ENCODE measurements around the gene LRBA. TPM values are rescaled to one million over a fixed set of nuclear protein-coding genes. Genes with fewer than 3 reads are reported as not detected.
A peak's percentile ranks its signal among the peaks of the same experiment; 100 is the strongest.

The LRBA gene
- total and polyA plus RNA-seq, 9 of the 15 experiments (the other 6 are each of a cell fraction or from before 2014, with no cell fraction given) = 24.2 to 88.7 (median 59.7) TPM

- TF ChIP-seq BCLAF1 (IDR thresholded peaks at IDR 0.05; ENCODE audit: borderline replicate concordance in 1 of 2, control insufficient read depth in 1 of 2, low read depth in 2 of 2, low read length in 1 of 2) = no peak
- TF ChIP-seq MEIS2 (IDR thresholded peaks at IDR 0.05; ENCODE audit: partially characterized antibody) = peak; percentile 73
- no peak for TF ChIP-seq COPS2 (conservative IDR thresholded peaks at IDR 0.05)
- TF ChIP-seq EZH2 (IDR thresholded peaks at IDR 0.05; ENCODE audit: borderline replicate concordance, low read depth, low read length) = no peak
- no peak for TF ChIP-seq PCBP1 (IDR thresholded peaks at IDR 0.05; ENCODE audit: low read depth, low read length, poor library complexity, severe bottlenecking)
- TF ChIP-seq TSHZ1 (CRISPR knock-in tag; IDR thresholded peaks at IDR 0.05) = 0 out of 2 replicates have a peak, but pooled peaks have one; percentile 61
- no peak for TF ChIP-seq PTBP1 (IDR thresholded peaks at IDR 0.05; ENCODE audit: low read depth, low read length)
- no peak for TF ChIP-seq ZNF274 (IDR thresholded peaks at IDR 0.05; ENCODE audit: borderline replicate concordance, low read depth, low read length)
- no peak for TF ChIP-seq CBX5 (IDR thresholded peaks at IDR 0.05; ENCODE audit: borderline replicate concordance, low read depth)
- peak; percentile 95; the same call in 1 of the 2 replicates for TF ChIP-seq NFRKB (IDR thresholded peaks at IDR 0.05; ENCODE audit: low read depth)
- TF ChIP-seq NCOA1 (IDR thresholded peaks at IDR 0.05; ENCODE audit: low read depth) = peak; percentile 30; the same call in 1 of the 2 replicates
- TF ChIP-seq ATF7 (IDR thresholded peaks at IDR 0.05) = peak; percentile 89; the same call in 1 of the 2 replicates
- no peak for TF ChIP-seq NR2C1 (IDR thresholded peaks at IDR 0.05)
- TF ChIP-seq NR2C1 (tag; IDR thresholded peaks at IDR 0.05) = peak; percentile 64
- TF ChIP-seq HMG20B (CRISPR knock-in tag; IDR thresholded peaks at IDR 0.05) = no peak
- peak; percentile 98 for TF ChIP-seq EP300 (IDR thresholded peaks at IDR 0.05; ENCODE audit: low read length)
- no peak for TF ChIP-seq BCOR (IDR thresholded peaks at IDR 0.05)
- TF ChIP-seq GTF3C2 (IDR thresholded peaks at IDR 0.05; ENCODE audit: borderline replicate concordance, extremely low read depth, insufficient read length) = no peak
- TF ChIP-seq ZNF347 (CRISPR knock-in tag; IDR thresholded peaks at IDR 0.05; ENCODE audit: low read depth) = no peak
Measured at GRCh38 chr4:150316332-150317205, 698.5 kb downstream of the LRBA start (continued).

Data from K562 (cell line).